SHP77 treated with DMSO at 0.1 percent for 48 hours (cell line): ENCODE data around the gene DENND1A.
"Not testable (repeated sequence)": the region's sequence is repeated elsewhere in the genome, so short reads cannot be mapped to it uniquely, and the experiment has no call there.

Experiments used
- DNase-seq: peaks from one replicate; lab custom pipeline; 2025; lab: John Stamatoyannopoulos, UW

The DENND1A gene

GRCh38 chr9:123923377-123923776 lies 6.5 kb downstream of the DENND1A start:
- no peak for DNase-seq

- DNase-seq: no peak
These were observed 7.0 kb downstream of the DENND1A start for GRCh38 chr9:123922911-123923310.

- no peak for DNase-seq
These were observed 7.5 kb downstream of the DENND1A start for GRCh38 chr9:123922431-123922830.

- DNase-seq: no peak
These were observed 15.3 kb downstream of the DENND1A start for GRCh38 chr9:123914517-123915196.

GRCh38 chr9:123912167-123912897 lies 17.6 kb downstream of the DENND1A start:
- no peak for DNase-seq

GRCh38 chr9:123911024-123911423 lies 18.9 kb downstream of the DENND1A start:
- no peak for DNase-seq

- not testable (repeated sequence) for DNase-seq
These were observed 20.7 kb downstream of the DENND1A start for GRCh38 chr9:123909192-123909591.

- DNase-seq: not testable (repeated sequence)
These were observed 26.4 kb downstream of the DENND1A start for GRCh38 chr9:123903550-123903949.

- DNase-seq: no peak
These were observed 35.1 kb downstream of the DENND1A start for GRCh38 chr9:123894822-123895221.

GRCh38 chr9:123893831-123894460 lies 36.0 kb downstream of the DENND1A start:
- no peak for DNase-seq

- no peak for DNase-seq
These were observed 36.8 kb downstream of the DENND1A start for GRCh38 chr9:123893115-123893514.

GRCh38 chr9:123887837-123888236 lies 42.1 kb downstream of the DENND1A start:
- no peak for DNase-seq

- DNase-seq: not testable (repeated sequence)
These were observed 44.1 kb downstream of the DENND1A start for GRCh38 chr9:123885834-123886233.

- DNase-seq: no peak
These were observed 46.3 kb downstream of the DENND1A start for GRCh38 chr9:123883634-123884033.

- DNase-seq: no peak
These were observed 48.3 kb downstream of the DENND1A start for GRCh38 chr9:123881604-123882003.

GRCh38 chr9:123880420-123880819 lies 49.5 kb downstream of the DENND1A start:
- DNase-seq: no peak

GRCh38 chr9:123876750-123877149 lies 53.2 kb downstream of the DENND1A start:
- no peak for DNase-seq

GRCh38 chr9:123872710-123873109 lies 57.2 kb downstream of the DENND1A start:
- no peak for DNase-seq

GRCh38 chr9:123871781-123872180 lies 58.1 kb downstream of the DENND1A start:
- DNase-seq: no peak

- no peak for DNase-seq
These were observed 61.9 kb downstream of the DENND1A start for GRCh38 chr9:123868002-123868401.

GRCh38 chr9:123867034-123867433 lies 62.9 kb downstream of the DENND1A start:
- DNase-seq: no peak

GRCh38 chr9:123866497-123866896 lies 63.4 kb downstream of the DENND1A start:
- DNase-seq: no peak
